ENCODE measurements around the gene LRTM2. TPM values are rescaled to one million over a fixed set of nuclear protein-coding genes. Genes with fewer than 3 reads are reported as not detected.
"Not testable (repeated sequence)": the region's sequence is repeated elsewhere in the genome, so short reads cannot be mapped to it uniquely, and the experiment has no call there.

The LRTM2 gene
- polyA plus RNA-seq, 3 donors from 2014 or later = not detected

DNA sequence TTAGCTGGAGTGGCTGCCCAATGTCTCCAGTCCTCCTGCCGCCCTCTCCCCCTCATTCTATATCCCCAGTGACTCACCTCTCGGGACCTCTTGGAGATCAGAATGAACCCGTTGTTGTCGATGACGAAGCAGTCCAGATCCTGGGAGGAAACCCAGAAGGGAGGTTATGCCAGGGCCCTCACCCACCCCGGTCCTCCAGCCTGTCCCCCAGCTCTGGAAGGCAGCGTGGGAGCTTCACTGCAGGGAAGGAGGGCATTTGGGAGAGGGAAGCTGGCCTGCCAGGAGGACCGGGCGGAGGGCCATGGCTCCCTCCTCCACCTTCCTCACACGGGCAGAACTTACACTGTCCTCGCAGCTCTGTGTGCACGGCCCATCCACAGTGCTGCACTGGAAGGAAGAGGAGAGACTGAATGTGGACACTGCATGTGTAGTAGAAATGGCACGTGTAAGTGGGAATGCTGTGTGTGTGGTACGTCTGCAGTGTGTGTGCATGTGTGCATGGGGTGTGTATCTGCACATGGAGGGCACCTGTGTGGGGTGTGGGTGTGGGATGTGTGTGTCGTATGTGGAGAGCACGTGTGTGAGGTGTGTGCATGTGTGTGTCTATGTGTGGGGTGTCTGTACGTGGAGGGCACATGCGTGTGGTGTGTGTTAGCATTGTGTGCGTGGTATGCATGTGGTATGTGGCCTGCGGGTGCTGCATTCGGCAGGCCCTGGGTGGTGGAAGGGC is 10.0 kb upstream of the LRTM2 start:
- Mint-ChIP-seq H3K27ac (peak overlapping the region in 4 of 6 donors; percentile 53 to 85 (median 76)), H3K36me3 (peaks cover 0 to 3% (median 0%) of the 10 kb centered on the region in 3 donors), H3K4me1 (peaks cover 20 to 64% of the 10 kb centered on the region in 2 donors), H3K4me3 (peak overlapping the region; percentile 45 to 74 (median 67)), H3K27me3 (ENCODE audit: low read depth in 3 of 3) (peaks cover 3 to 10% (median 5%) of the 10 kb centered on the region in 3 donors), H3K9me3 (no peaks in the 10 kb centered on the region)
- no peak for DNase-seq

DNA sequence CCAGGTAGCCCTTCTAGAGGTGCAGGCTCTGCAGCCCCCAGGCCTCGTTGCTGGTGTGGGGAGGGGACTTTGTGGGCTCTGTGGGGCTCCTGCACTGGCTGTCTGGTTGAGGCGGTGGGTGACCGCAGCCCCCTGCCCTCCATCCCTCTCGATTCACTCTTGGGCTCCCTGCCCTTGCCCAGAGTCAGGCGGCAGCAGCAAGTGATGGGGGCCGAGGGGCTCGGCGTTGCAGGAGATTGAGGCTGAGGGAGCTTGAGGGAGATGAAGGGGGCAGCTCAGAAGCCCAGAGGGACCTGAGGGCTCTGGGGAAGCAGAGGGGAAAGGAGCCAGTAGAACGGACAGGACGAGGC is 9.5 kb upstream of the LRTM2 start:
- Mint-ChIP-seq H3K4me1 (peaks cover 20 to 63% of the 10 kb centered on the region in 2 donors), H3K9me3 (no peaks in the 10 kb centered on the region), H3K27me3 (ENCODE audit: low read depth in 3 of 3) (peaks cover 4 to 10% (median 6%) of the 10 kb centered on the region in 3 donors), H3K36me3 (peaks cover 0 to 3% (median 0%) of the 10 kb centered on the region in 3 donors), H3K27ac (peak overlapping the region in 4 of 6 donors; percentile 46 to 85 (median 61)), H3K4me3 (peak overlapping the region in 4 of 5 donors; percentile 56 to 74 (median 67))
- no peak for DNase-seq

DNA sequence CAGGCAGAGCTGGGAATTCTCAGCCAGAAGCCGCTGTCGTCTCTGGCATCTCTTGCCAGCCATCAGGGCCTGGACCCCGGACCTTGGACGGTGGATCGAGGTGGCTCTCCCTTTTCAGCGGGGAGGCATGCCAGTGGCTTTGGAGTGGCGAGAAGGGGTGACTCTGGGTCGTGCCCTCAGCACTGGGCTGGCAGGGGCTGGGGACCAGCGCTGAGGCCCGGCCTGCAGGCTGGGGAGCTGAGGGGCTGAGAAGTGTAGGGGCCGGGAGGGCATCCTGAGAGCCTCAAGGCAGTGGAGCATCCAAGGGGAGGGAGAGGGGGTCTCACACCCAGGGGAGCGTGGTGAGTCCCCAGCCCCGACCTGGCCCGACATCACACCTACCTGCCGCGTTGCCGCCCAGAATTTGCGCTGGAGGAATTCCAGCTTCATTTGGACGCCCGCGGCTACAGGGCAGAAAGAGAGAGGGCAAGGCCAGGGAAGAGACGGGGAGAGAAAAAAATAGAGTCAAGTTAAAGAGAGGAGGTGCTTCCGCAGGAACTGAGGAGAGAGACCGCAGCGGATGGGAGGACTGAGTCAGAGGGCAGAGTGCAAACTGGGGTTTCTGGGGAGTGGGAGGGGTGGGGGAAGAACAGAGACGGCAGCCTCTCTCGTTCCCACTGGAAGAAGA is 9.0 kb upstream of the LRTM2 start:
- H3K27ac Mint-ChIP-seq = peak overlapping the region in 4 of 6 donors; percentile 65 to 88 (median 78)
- H3K4me3 Mint-ChIP-seq = peak overlapping the region in 4 of 5 donors; percentile 51 to 74 (median 62)
- H3K9me3 Mint-ChIP-seq = no peaks in the 10 kb centered on the region
- peaks cover 20 to 59% of the 10 kb centered on the region in 2 donors for H3K4me1 Mint-ChIP-seq
- peaks cover 0 to 3% (median 0%) of the 10 kb centered on the region in 3 donors for H3K36me3 Mint-ChIP-seq
- no peak for DNase-seq
- H3K27me3 Mint-ChIP-seq (ENCODE audit: low read depth in 3 of 3) = peaks cover 4 to 10% (median 6%) of the 10 kb centered on the region in 3 donors

DNA sequence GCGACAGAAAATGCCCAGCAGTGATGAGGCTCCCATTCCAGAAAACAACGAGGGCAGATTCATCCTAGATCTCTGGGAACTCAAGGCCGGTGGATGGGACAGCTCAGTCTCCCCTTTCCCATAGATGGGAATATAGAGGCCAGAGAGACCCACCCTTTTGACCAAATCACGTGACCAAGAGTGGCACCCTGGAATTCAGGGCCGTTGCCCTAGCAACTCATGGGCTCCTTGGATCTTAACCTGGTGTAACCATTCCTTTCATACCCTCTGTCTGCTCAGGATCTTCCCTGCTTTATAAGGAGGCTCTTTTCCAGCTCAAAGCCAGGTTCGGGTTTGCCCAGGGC is 8.4 kb upstream of the LRTM2 start:
- peak overlapping the region in 4 of 5 donors; percentile 51 to 74 (median 62) for H3K4me3 Mint-ChIP-seq
- H3K36me3 Mint-ChIP-seq = peaks cover 0 to 3% (median 0%) of the 10 kb centered on the region in 3 donors
- H3K9me3 Mint-ChIP-seq = no peaks in the 10 kb centered on the region
- DNase-seq = no peak
- peaks cover 19 to 55% of the 10 kb centered on the region in 2 donors for H3K4me1 Mint-ChIP-seq
- peak overlapping the region in 4 of 6 donors; percentile 65 to 88 (median 74) for H3K27ac Mint-ChIP-seq
- H3K27me3 Mint-ChIP-seq (ENCODE audit: low read depth in 3 of 3) = peaks cover 4 to 10% (median 6%) of the 10 kb centered on the region in 3 donors

DNA sequence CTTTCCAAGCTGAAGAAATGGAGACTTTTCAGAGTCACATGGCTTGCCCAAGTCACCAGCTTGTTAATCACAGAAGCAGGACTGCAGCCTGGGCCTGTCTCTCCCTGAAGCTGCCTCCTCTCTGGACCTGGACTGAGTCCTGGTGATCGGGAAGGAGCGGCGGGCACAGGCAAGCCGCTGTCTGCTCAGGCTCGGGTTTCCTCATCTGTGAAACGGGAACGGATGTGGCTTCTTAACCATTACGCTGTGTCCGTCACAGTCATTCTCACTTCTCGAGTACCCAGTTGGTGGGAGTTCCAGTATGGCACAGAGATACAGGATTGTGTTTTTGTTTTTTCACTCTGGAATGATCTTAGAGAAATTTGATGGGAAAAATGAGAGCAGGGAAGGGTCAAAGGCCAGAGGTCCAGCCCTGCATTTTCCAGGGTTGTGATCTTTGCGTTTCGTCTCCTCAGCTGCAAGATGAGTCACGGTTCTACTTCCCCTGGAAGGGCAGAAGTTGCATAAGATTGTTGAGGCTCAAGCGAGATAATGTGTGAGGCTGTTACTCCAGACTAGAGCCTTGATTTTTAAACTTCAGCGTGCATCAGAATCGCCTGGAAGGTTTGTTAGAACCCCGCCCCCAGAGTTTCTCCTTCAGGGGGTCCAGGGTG is 7.6 kb upstream of the LRTM2 start:
- H3K27ac Mint-ChIP-seq = peak overlapping the region; percentile 63 to 89 (median 76)
- H3K36me3 Mint-ChIP-seq = peaks cover 0 to 3% (median 0%) of the 10 kb centered on the region in 3 donors
- no peaks in the 10 kb centered on the region for H3K9me3 Mint-ChIP-seq
- peaks cover 13 to 46% of the 10 kb centered on the region in 2 donors for H3K4me1 Mint-ChIP-seq
- peak; percentile 19 to 31 (median 23) for DNase-seq
- peaks cover 4 to 10% (median 4%) of the 10 kb centered on the region in 3 donors for H3K27me3 Mint-ChIP-seq (ENCODE audit: low read depth in 3 of 3)
- peak overlapping the region; percentile 42 to 68 (median 61) for H3K4me3 Mint-ChIP-seq

DNA sequence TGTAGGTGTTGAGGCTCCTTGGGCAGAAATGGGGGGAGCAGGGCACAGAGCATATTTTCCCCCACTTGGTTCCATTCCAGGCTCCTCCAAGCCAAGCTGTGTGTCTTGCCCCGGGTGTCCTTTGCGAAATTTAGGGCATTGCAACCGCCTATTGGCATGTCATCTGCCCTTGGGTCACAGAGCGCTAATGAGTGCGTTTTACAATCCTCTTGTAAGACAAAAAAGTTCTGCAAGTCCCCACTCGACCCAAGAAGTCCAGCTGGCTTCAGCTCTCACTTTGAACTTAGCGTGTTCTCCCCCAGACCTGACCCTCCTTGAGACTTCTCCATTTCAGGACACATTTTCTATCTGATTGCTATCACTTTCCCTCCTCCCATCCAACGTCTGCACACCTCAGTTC is 6.1 kb upstream of the LRTM2 start:
- Mint-ChIP-seq H3K27ac (peak overlapping the region in 2 of 6 donors; percentile 10 to 59), H3K4me1 (peaks cover 3 to 36% of the 10 kb centered on the region in 2 donors), H3K27me3 (ENCODE audit: low read depth in 3 of 3) (peaks cover 4 to 12% (median 6%) of the 10 kb centered on the region in 3 donors), H3K4me3 (no peak overlapping the region), H3K36me3 (no peaks in the 10 kb centered on the region), H3K9me3 (no peaks in the 10 kb centered on the region)
- no peak for DNase-seq

DNA sequence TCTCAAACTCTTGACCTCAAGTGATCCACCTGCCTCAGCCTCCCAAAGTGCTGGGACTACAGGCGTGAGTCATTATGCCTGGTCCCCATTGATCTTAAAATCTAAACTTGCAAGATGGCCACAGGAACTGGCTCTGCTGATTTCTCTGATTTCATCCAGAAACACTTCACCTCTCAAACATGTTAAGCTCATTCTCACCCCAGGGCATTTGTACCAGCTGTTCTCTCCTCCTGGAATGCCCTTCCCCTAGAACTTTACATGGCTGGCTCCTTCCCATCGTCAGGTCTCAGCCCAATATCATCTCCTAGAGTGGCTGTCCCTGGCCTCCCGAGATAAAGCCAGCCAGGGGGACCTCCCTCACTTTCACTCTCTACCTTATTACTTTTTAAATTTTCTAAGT is 5.3 kb upstream of the LRTM2 start:
- peaks cover 0 to 28% of the 10 kb centered on the region in 2 donors for H3K4me1 Mint-ChIP-seq
- no peaks in the 10 kb centered on the region for H3K9me3 Mint-ChIP-seq
- H3K27me3 Mint-ChIP-seq (ENCODE audit: low read depth in 3 of 3) = peaks cover 7 to 12% (median 7%) of the 10 kb centered on the region in 3 donors
- peak overlapping the region in 1 of 6 donors; percentile 10 for H3K27ac Mint-ChIP-seq
- H3K36me3 Mint-ChIP-seq = no peaks in the 10 kb centered on the region
- no peak for DNase-seq
- no peak overlapping the region for H3K4me3 Mint-ChIP-seq

DNA sequence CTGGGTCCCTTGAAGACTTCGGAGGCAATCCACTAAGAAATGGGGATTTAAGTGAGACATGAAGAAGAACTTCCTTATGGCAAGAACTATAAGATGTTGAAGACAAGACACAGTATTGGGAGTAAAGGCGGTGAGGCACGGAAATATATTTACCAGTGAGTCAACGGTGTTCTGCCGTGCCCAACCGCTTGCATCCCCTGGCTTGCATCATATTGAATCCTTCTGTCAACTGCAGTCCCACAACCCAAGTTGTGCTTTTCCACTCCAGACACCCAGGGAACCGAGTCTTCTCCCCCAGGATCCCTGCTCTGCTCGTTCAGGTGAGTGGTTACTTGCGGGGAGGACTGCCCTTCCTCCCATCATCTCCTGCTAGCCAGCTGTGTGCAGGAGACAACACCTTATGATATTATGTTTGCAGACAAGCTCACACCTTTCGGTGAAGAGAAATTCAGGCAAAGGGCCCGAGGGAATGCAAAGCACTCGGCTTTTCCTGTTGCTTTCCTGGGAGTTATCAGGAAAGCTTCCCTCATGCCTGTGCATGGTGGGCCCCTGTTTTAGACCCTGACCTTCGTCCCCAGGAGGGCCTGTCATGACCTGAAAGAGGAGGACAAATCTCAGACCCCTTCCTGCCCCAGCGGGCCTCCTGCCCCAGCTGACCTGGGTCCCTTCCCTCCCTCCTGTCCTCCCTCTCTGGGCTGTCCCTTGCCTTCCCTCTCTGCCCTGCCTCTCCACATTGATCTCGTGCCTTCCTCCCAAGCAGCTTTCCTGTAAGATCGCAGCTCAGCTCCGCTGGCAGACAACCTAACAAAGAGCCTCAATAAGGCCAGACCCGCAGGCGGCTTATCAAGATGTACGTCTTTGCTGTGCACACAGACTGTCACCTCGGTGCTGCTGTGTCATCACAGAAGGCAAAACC is 4.3 kb upstream of the LRTM2 start:
- Mint-ChIP-seq H3K27me3 (ENCODE audit: low read depth in 3 of 3) (peaks cover 7 to 14% (median 10%) of the 10 kb centered on the region in 3 donors), H3K27ac (peak overlapping the region in 2 of 6 donors; percentile 28 to 43), H3K4me3 (no peak overlapping the region), H3K4me1 (peaks cover 0 to 21% of the 10 kb centered on the region in 2 donors), H3K36me3 (no peaks in the 10 kb centered on the region), H3K9me3 (no peaks in the 10 kb centered on the region)
- no peak for DNase-seq

DNA sequence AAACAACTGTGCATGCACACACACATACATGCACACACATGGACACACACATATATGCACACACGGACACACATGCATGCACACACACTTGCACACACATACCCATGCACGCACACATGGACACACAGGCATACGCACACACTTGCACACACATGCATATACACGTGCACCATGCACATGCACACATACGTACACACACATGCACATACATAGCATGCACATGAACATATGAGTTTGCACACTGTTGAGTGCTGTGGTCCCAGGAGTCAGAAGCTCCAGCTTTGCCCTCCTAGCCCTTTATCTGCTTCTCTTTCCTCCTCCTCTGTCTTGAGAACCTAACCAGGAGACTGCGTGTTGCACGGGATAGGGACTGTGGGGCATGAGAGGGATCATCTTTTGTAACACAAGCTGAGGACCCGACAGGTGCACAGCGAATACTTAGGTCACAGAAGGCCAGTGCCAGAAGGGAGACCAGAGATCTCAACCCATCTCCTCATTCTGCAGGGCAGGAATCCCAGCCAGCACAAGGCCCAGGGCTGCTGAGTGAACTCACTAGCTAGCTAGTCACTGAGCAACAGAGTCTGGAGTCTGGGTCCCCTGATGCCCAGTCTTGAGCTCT is 3.5 kb upstream of the LRTM2 start:
- no peak for DNase-seq
- Mint-ChIP-seq H3K4me1 (peaks cover 0 to 17% of the 10 kb centered on the region in 2 donors), H3K9me3 (no peaks in the 10 kb centered on the region), H3K27me3 (ENCODE audit: low read depth in 3 of 3) (peaks cover 7 to 14% (median 13%) of the 10 kb centered on the region in 3 donors), H3K36me3 (no peaks in the 10 kb centered on the region), H3K27ac (peak overlapping the region in 1 of 6 donors; percentile 28), H3K4me3 (no peak overlapping the region)

DNA sequence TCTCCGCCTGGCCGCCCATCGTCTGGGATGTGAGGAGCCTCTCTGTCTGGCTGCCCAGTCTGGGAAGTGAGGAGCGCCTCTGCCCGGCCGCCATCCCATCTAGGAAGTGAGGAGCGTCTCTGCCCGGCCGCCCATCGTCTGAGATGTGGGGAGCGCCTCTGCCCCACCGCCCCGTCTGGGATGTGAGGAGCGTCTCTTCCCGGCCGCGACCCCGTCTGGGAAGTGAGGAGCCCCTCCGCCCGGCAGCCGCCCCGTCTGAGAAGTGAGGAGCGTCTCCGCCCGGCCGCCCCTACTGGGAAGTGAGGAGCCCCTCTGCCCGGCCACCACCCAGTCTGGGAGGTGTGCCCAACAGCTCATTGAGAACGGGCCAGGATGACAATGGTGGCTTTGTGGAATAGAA is 2.4 kb upstream of the LRTM2 start:
- H3K27ac Mint-ChIP-seq, DNase-seq, H3K4me3 Mint-ChIP-seq, H3K9me3 Mint-ChIP-seq, H3K36me3 Mint-ChIP-seq, H3K4me1 Mint-ChIP-seq: not testable (repeated sequence)
- H3K27me3 Mint-ChIP-seq (ENCODE audit: low read depth in 3 of 3) = peaks cover 7 to 14% (median 9%) of the 10 kb centered on the region in 3 donors

DNA sequence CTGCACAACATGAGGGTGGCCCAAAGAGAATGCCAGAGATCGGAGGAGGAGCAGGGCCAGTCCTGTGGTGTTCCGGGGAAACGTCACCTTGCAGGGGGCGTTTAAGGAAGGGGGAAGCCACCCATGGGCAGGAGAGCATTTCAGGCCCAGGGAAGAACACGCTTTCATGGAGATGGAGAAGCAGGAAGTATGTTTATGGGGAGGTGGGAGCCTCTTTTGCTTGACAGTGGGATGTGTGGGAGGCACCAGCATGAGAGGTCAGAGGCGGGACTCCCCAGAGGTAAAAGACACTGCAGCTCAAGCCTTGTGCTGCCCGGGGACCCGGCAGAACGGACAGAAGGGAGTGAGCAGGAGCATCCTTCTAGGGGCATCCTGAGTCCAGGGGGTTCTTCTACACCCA is 1.3 kb upstream of the LRTM2 start:
- Mint-ChIP-seq H3K36me3 (no peaks in the 10 kb centered on the region), H3K4me3 (no peak overlapping the region), H3K27ac (no peak overlapping the region), H3K4me1 (peaks cover 0 to 4% of the 10 kb centered on the region in 2 donors), H3K9me3 (no peaks in the 10 kb centered on the region), H3K27me3 (ENCODE audit: low read depth in 3 of 3) (peaks cover 6 to 14% (median 11%) of the 10 kb centered on the region in 3 donors)
- DNase-seq = no peak

DNA sequence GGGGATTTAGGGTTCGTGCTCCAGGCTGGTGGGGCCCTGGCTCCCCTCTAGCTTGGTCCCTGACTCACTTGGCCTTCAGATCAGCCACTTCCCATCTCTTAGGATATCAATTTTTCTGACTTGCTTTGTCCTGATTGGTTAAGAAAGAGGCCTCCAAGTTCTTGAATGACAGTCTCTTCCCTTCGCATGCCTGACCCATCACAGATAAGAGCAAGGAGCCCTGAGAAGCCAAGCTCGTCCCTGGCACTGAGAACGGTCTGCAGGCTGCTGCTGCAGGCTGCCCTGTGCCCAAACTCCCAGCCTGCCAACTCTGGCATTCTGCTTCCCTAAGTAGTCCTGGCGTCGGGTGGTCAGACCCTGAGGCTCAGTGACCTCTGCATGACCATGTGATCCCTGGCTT is 794 bp upstream of the LRTM2 start:
- Mint-ChIP-seq H3K27me3 (ENCODE audit: low read depth in 3 of 3) (peaks cover 6 to 14% (median 11%) of the 10 kb centered on the region in 3 donors), H3K36me3 (no peaks in the 10 kb centered on the region), H3K27ac (no peak overlapping the region)

DNA sequence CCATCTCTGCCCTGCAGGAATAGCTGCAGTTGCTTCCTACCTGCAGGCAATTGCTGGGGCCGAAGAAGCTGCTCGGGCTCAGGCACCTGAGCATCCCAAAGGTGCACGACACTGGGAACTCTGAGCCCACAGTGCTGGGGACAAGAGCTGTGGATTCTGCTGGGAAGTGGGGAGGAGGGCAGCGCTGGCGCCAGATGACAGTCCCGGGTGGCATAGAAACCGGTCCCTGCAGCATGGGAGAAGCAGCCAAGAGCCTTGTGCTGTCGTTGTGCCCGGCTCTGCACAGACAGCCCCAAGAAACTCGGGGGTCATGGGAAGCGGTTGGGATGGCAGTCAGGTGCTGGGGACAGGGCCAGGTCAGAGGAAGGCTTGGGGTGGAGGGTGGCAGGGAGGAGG is 529 bp downstream of the LRTM2 start:
- DNase-seq = no peak
- Mint-ChIP-seq H3K27ac (no peak overlapping the region), H3K9me3 (no peaks in the 10 kb centered on the region)

More for the DNA sequence above, 794 bp upstream of the LRTM2 start:
- no peak for DNase-seq
- H3K9me3 Mint-ChIP-seq = no peaks in the 10 kb centered on the region
- no peak overlapping the region for H3K4me3 Mint-ChIP-seq
- peaks cover 0 to 2% of the 10 kb centered on the region in 2 donors for H3K4me1 Mint-ChIP-seq

More for the DNA sequence above, 529 bp downstream of the LRTM2 start:
- Mint-ChIP-seq H3K4me3 (no peak overlapping the region), H3K27me3 (ENCODE audit: low read depth in 3 of 3) (peaks cover 8 to 13% (median 9%) of the 10 kb centered on the region in 3 donors), H3K36me3 (no peaks in the 10 kb centered on the region), H3K4me1 (peaks cover 0 to 2% of the 10 kb centered on the region in 2 donors)

Data from immature natural killer cell (primary cell).